DOHH2 (cell line): ENCODE data around the gene QKI.
A peak's percentile ranks its signal among the peaks of the same experiment; 100 is the strongest.

Source experiments
- H3F3A ChIP-seq: fragments of 200-600 bp; sonication (generic), shearing (Covaris generic); 2 replicates; pipeline ENCODE4 v1.6.0; 2016; ENCODE audit warnings: antibody characterized with exemption, mild to moderate bottlenecking; ENCODE audit not compliant: control insufficient read depth, insufficient read depth
- H3K27ac ChIP-seq: fragments of 200-600 bp; sonication (generic); 2 replicates; pipeline ENCODE4 v1.5.1; 2014; ENCODE audit warnings: low read depth, mild to moderate bottlenecking, low read length, moderate library complexity
- H3K27me3 ChIP-seq: fragments of 200-600 bp; sonication (generic); 2 replicates; pipeline ENCODE4 v1.6.1; 2014; ENCODE audit warnings: mild to moderate bottlenecking, low read length, mixed read lengths; ENCODE audit not compliant: control insufficient read depth
- H3K36me3 ChIP-seq: fragments of 200-600 bp; sonication (generic); 2 replicates; pipeline ENCODE4 v1.6.1; 2014; ENCODE audit warnings: mild to moderate bottlenecking, low read length, moderate library complexity, mixed read lengths; ENCODE audit not compliant: control insufficient read depth
- H3K4me1 ChIP-seq: fragments of 200-600 bp; sonication (generic); 2 replicates; pipeline ENCODE4 v1.6.1; 2014; ENCODE audit warnings: mild to moderate bottlenecking, low read length, mixed read lengths; ENCODE audit not compliant: control insufficient read depth
- H3K4me2 ChIP-seq: fragments of 200-600 bp; sonication (generic); 2 replicates; pipeline ENCODE4 v1.6.0; 2014; ENCODE audit warnings: mild to moderate bottlenecking, low read length, moderate library complexity
- H3K4me3 ChIP-seq: fragments of 200-600 bp; sonication (generic); 2 replicates; pipeline ENCODE4 v1.5.1; 2014; ENCODE audit warnings: mild to moderate bottlenecking, low read length, mixed read lengths
- H3K79me2 ChIP-seq: fragments of 200-600 bp; sonication (generic); 2 replicates; pipeline ENCODE4 v1.6.1; 2014; ENCODE audit warnings: mild to moderate bottlenecking, low read length, mixed read lengths; ENCODE audit not compliant: control insufficient read depth
- H3K9me2 ChIP-seq: fragments of 200-600 bp; sonication (generic); replicated peaks from 2 replicates; pipeline ENCODE4 v1.6.1; 2014; ENCODE audit warnings: mild to moderate bottlenecking, low read length, mixed read lengths; ENCODE audit not compliant: control insufficient read depth
- H3K9me3 ChIP-seq: fragments of 200-600 bp; sonication (generic); 2 replicates; pipeline ENCODE4 v1.6.1; 2014; ENCODE audit warnings: antibody characterized with exemption, low read length, mixed read lengths; ENCODE audit not compliant: control insufficient read depth, insufficient read depth
- H4K20me1 ChIP-seq: fragments of 200-600 bp; sonication (generic); 2 replicates; pipeline ENCODE4 v1.6.0; 2014; ENCODE audit warnings: low read depth, mild to moderate bottlenecking, antibody characterized with exemption, low read length, moderate library complexity; ENCODE audit not compliant: control insufficient read depth, insufficient read depth
- CTCF ChIP-seq: fragments of 200-600 bp; sonication (generic); IDR thresholded peaks from one replicate; pipeline ENCODE4 v1.5.1; 2014; ENCODE audit warnings: antibody characterized with exemption, mild to moderate bottlenecking, low read depth, low read length; ENCODE audit not compliant: poor library complexity, severe bottlenecking
- EZH2phosphoT487 ChIP-seq: fragments of 200-600 bp; sonication (generic); IDR thresholded peaks from 2 replicates; pipeline ENCODE4 v1.6.1; 2017; ENCODE audit warnings: borderline replicate concordance, mild to moderate bottlenecking, antibody characterized with exemption, low read length, moderate library complexity, mixed read lengths

The QKI gene

DNA sequence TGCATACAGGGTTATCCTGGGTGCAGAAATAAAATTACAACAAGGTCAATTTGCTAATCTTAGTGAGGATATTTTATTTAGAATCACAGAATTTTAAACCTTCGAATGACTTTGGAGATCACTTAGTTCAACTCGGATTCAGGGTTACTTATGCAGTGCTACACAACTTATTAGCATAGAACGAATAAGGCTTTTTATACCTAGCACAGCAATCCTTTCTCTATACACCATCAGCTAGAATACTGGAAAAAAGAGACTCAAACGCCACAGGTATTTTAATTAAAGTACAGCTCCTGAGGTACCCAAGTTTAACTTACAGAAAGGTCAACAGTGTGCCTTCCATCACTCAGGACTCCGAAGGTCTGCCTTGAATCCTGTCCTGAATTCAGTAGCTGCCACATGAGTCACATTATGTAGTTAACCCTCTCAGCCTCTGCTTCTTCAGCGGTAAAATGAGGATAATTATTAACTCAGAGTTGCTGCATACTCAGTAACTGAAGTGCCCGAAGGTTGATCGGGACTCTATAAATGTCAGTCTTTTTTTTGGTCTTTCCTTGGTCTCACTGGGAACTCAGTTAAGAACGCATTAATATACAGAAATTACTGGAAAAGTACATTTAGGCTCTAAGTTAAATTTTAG lies 6.0 kb upstream of the QKI start:
- H3K4me3 ChIP-seq = no peak overlapping the region
- H3K9me3 ChIP-seq = no peaks in the 10 kb centered on the region
- no peak overlapping the region for H3K4me2 ChIP-seq
- peaks cover 8% of the 10 kb centered on the region for H3F3A ChIP-seq
- no peaks in the 10 kb centered on the region for H3K27me3 ChIP-seq
- no peak overlapping the region for H3K27ac ChIP-seq
- H3K4me1 ChIP-seq = peaks cover 8% of the 10 kb centered on the region
- no peaks in the 10 kb centered on the region for H3K79me2 ChIP-seq
- TF ChIP-seq EZH2phosphoT487 = no peak
- TF ChIP-seq CTCF = no peak
- no peaks in the 10 kb centered on the region for H3K36me3 ChIP-seq
- no peaks in the 10 kb centered on the region for H4K20me1 ChIP-seq
- no peaks in the 10 kb centered on the region for H3K9me2 ChIP-seq

- TF ChIP-seq EZH2phosphoT487 (no peak), CTCF (no peak)
- Histone ChIP-seq H3K9me2 (no peaks in the 10 kb centered on the region), H4K20me1 (no peaks in the 10 kb centered on the region), H3K27me3 (no peaks in the 10 kb centered on the region), H3K79me2 (no peaks in the 10 kb centered on the region), H3F3A (peaks cover 10% of the 10 kb centered on the region), H3K4me2 (no peak overlapping the region), H3K4me3 (no peak overlapping the region), H3K9me3 (no peaks in the 10 kb centered on the region), H3K4me1 (peaks cover 8% of the 10 kb centered on the region), H3K27ac (no peak overlapping the region), H3K36me3 (no peaks in the 10 kb centered on the region)
Observed at GRCh38 chr6:163409712-163410111, 4.8 kb upstream of the QKI start.

DNA sequence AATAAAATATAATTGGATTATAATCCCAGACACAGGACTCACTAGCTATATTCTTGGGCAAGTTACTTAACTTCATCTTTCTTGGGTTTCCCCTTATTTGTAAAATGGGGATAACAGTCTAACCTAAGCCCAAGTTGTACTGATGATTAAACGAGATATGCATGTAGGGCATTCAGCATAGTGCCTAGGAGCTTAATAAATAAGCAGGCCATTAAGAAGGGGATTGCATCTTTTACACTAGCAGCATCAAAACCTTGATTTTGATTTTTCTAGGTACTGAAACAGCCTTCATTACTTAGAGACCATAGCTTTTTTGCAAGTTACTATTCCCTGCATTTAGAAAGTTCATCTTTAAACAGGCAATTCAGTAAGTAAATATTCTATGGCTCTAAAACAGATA lies 2.2 kb upstream of the QKI start:
- Histone ChIP-seq H3K9me2 (no peaks in the 10 kb centered on the region), H3K4me3 (peak overlapping the region; percentile 85), H3K36me3 (no peaks in the 10 kb centered on the region), H4K20me1 (peaks cover 9% of the 10 kb centered on the region), H3K4me1 (peaks cover 13% of the 10 kb centered on the region), H3K27ac (no peak overlapping the region), H3K27me3 (no peaks in the 10 kb centered on the region), H3F3A (peaks cover 13% of the 10 kb centered on the region), H3K4me2 (peak overlapping the region; percentile 77), H3K79me2 (peaks cover 24% of the 10 kb centered on the region), H3K9me3 (no peaks in the 10 kb centered on the region)
- no peak for TF ChIP-seq EZH2phosphoT487
- no peak for TF ChIP-seq CTCF
